ENCODE measurements around the gene TMEM174.

Gene TMEM174, protein sequence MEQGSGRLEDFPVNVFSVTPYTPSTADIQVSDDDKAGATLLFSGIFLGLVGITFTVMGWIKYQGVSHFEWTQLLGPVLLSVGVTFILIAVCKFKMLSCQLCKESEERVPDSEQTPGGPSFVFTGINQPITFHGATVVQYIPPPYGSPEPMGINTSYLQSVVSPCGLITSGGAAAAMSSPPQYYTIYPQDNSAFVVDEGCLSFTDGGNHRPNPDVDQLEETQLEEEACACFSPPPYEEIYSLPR

GRCh38 chr5:73172951-73173350 lies at the start of gene TMEM174:
TMEM174 (plus strand) TSS chr5:73173193; CDS start chr5:73173244, 51 bp downstream.
- DNase-seq, result no peak

DNA sequence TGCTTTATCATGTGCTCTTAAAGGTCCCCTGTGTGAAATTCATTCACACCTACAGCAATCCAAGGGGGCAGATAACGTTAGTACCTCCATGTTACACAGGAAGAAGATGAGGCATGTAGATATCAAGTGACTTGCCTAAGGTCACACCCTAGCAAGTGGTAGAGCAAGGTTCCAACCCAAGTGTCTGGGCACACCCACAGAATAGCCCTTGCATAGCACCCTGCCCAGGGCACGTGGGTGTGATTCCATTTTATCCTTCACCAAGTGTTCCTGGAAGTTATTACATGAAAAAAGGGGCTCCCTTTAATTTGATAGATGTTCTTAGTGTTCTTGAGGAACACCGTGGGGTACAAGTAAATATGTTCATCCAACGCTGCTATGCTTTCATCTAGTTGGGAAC lies 47.7 kb upstream of the TMEM174 start:
- no peak for DNase-seq

- DNase-seq, result no peak
These were observed 46.6 kb upstream of the TMEM174 start for GRCh38 chr5:73126381-73126780.

GRCh38 chr5:73126957-73127356 lies 46.0 kb upstream of the TMEM174 start:
- DNase-seq, result no peak

GRCh38 chr5:73129143-73129542 lies 43.9 kb upstream of the TMEM174 start:
- DNase-seq, result no peak

- no peak for DNase-seq
These were observed 42.2 kb upstream of the TMEM174 start for GRCh38 chr5:73130811-73131210.

DNA sequence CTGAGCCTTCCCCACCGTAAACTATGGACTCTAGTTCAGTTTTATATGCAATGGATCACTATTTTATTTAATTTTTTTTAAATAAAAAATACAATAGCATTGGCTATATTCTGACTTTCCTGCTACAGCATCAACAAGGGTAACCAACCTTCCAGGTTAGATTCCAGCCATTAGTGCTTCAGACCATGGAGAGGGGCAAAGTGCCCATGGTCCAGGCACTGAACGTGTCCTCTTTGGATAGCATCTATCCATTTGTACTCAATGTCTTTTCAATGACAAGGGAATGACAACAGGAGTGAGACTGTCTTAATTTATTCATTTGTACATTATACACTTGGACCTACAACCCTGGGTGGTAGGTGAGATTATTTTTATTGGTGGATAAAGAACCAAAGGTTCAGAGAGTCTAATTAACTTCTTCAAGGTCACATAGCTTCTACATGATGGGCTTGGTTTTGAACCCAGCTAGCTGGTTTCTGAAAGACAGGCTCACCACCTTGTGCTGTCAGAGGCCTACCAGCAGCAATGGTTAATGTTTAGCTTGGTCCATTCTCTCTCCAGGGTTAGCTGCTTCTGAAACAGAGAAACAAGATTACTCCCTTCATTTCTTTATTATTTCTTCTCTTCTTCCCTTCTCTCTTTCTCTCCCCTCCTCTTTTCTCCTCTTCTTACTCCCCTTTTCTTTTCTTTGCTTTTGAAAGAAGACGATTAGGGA lies 41.1 kb upstream of the TMEM174 start:
- no peak for DNase-seq

DNA sequence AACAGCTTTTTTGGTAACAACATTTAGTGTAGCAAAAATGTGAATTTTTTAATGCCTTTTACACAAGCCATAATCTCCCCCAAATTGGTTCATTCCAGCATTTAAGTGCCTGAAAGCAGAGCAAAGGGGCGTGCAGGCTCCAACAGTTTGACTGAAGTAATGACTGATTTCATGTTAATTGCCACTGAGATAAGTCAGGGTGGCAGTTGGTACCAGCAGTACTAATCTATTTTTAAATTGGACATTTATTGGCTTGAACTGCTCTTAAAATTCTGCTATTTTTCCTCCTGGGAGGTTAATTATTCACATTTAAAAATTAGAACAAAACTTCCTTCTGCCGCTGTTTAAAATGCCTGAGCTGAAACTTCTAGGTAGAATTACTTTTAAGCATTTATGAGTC lies 40.2 kb upstream of the TMEM174 start:
- DNase-seq, result no peak

DNA sequence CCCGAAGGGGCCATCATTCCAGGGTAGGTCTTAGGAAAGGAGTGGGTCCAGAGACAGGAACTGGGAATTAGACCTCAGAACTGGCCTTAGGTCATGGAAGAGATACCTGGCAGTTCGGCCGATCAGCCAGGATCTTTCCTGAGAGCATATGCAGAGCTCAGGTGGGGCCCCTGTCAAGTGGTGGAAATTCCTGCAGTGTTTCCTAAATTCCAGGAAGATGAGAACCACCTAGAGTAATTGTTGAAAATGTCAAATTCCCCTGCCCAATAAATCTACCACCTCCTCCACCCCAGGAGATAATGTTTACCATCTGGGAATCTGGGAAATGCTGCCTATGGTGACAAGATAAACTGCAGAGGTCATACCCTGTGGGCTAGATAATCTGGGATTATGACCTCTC lies 38.0 kb upstream of the TMEM174 start:
- no peak for DNase-seq

- DNase-seq, result peak; percentile 66
These were observed 37.5 kb upstream of the TMEM174 start for GRCh38 chr5:73135429-73136054.

GRCh38 chr5:73136055-73136562 lies 36.9 kb upstream of the TMEM174 start:
- DNase-seq, result no peak

GRCh38 chr5:73137563-73138530 lies 35.1 kb upstream of the TMEM174 start:
- no peak for DNase-seq

GRCh38 chr5:73139485-73139884 lies 33.5 kb upstream of the TMEM174 start:
- no peak for DNase-seq

DNA sequence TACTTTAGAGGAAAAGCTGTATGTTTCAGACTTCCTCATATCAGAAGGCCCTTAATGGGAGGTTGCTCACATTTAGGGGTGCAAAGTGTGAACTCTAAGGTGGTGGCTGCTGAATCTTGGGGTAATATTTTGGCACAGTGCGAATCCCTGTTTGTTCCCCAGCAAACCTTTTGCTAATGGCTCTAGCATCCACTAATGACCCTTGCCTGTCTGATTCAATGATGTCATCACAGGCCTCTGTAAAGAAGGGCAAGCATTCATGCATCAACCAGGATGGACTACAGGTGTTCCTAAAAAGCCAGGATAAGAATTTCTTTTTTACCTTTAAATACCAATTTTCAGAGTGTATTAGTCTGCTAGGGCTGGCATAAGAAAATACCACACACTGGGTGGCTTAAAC lies 32.2 kb upstream of the TMEM174 start:
- no peak for DNase-seq

- DNase-seq, result no peak
These were observed 31.0 kb upstream of the TMEM174 start for GRCh38 chr5:73142035-73142434.

- DNase-seq, result no peak
These were observed 29.3 kb upstream of the TMEM174 start for GRCh38 chr5:73143716-73144115.

GRCh38 chr5:73149540-73149939 lies 23.5 kb upstream of the TMEM174 start:
- no peak for DNase-seq

DNA sequence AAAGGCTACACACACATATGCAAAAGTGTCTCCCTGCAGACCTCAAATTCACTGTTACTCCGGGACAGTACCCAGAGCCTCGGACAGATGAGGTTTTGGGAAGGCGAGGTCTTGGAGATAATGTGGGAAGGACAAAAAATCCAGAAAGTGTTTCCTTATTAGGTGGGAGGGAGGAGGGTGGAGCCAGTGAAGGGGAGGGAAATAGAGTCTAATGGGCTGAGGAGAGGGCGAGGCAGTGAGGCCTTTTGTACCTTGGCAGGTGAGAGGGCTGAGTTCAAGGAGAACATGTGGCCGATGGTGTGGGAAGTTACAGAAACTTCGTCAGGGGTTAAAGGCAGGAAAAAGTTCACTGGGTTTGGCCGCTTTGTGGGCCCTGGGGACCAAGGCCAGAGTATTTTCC lies 22.1 kb upstream of the TMEM174 start:
- no peak for DNase-seq

GRCh38 chr5:73151766-73152410 lies 21.1 kb upstream of the TMEM174 start:
- no peak for DNase-seq

GRCh38 chr5:73152411-73153388 lies 20.3 kb upstream of the TMEM174 start:
- no peak for DNase-seq

DNA sequence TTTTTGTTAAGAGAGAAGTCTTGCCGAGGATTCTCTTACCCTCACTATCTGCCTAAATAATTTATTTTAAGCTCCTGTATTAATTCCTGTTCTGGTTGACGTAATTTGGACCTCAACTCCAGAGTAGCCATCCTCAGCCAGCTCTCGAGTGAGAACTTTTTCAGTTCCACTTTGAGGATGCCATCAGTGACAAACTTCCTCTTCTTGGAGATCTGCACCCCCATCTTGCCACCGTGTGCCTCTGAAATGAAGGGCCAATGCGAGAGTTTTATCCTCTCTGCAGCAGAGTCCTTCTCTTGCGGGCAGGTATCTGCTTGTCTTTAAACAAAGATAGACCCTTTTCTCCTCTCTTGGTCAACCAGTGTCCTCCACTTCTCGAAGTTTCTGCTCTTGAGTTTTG lies 19.5 kb upstream of the TMEM174 start:
- no peak for DNase-seq

Data from hematopoietic multipotent progenitor cell treated with erythropoietin and hydrocortisone succinate and interleukin-3 and kit ligand, for 4 days (in vitro differentiated cells).